Measurements from ENCODE around the gene EPB41L4B. TPM values are rescaled to one million over a fixed set of nuclear protein-coding genes. Genes with fewer than 3 reads are reported as not detected.

Gene EPB41L4B
- total RNA-seq, 1 donor from 2014 or later: 51.4 TPM

- DNase-seq (ENCODE audit: low spot score) (no peak), ATAC-seq (no peak)
These were observed 48.8 kb downstream of the EPB41L4B start for GRCh38 chr9:109272045-109272444.

- ATAC-seq (no peak), DNase-seq (ENCODE audit: low spot score) (no peak)
These were observed 49.6 kb downstream of the EPB41L4B start for GRCh38 chr9:109270971-109271925.

- DNase-seq (ENCODE audit: low spot score): no peak
- no peak for ATAC-seq
These were observed 50.4 kb downstream of the EPB41L4B start for GRCh38 chr9:109270441-109270840.

- DNase-seq (ENCODE audit: low spot score) (no peak), ATAC-seq (no peak)
These were observed 51.0 kb downstream of the EPB41L4B start for GRCh38 chr9:109269839-109270238.

- DNase-seq (ENCODE audit: low spot score) (no peak), ATAC-seq (no peak)
These were observed 51.8 kb downstream of the EPB41L4B start for GRCh38 chr9:109269081-109269480.

- no peak for ATAC-seq
- DNase-seq (ENCODE audit: low spot score): no peak
These were observed 53.3 kb downstream of the EPB41L4B start for GRCh38 chr9:109267555-109267954.

GRCh38 chr9:109264877-109265587, 55.8 kb downstream of the EPB41L4B start:
- ATAC-seq: peak; percentile 62

GRCh38 chr9:109263358-109263757, 57.5 kb downstream of the EPB41L4B start:
- ATAC-seq: no peak
- DNase-seq (ENCODE audit: low spot score): no peak

More at GRCh38 chr9:109264877-109265587, 55.8 kb downstream of the EPB41L4B start:
- DNase-seq (ENCODE audit: low spot score): no peak

- ATAC-seq (no peak), DNase-seq (ENCODE audit: low spot score) (no peak)
These were observed 62.2 kb downstream of the EPB41L4B start for GRCh38 chr9:109258481-109259302.

- DNase-seq (ENCODE audit: low spot score): no peak
- ATAC-seq: no peak
These were observed 64.5 kb downstream of the EPB41L4B start for GRCh38 chr9:109256336-109256735.

- ATAC-seq (peak; percentile 47), DNase-seq (ENCODE audit: low spot score) (peak; percentile 70)
These were observed 65.5 kb downstream of the EPB41L4B start for GRCh38 chr9:109255394-109255793.

GRCh38 chr9:109254317-109254716, 66.5 kb downstream of the EPB41L4B start:
- no peak for DNase-seq (ENCODE audit: low spot score)
- ATAC-seq: peak; percentile 8

GRCh38 chr9:109253637-109254284, 67.1 kb downstream of the EPB41L4B start:
- ATAC-seq (peak; percentile 57), DNase-seq (ENCODE audit: low spot score) (peak; percentile 85)

- ATAC-seq (no peak), DNase-seq (ENCODE audit: low spot score) (no peak)
These were observed 67.6 kb downstream of the EPB41L4B start for GRCh38 chr9:109253241-109253636.

GRCh38 chr9:109252291-109252690, 68.6 kb downstream of the EPB41L4B start:
- ATAC-seq (no peak), DNase-seq (ENCODE audit: low spot score) (no peak)

GRCh38 chr9:109251776-109252106, 69.1 kb downstream of the EPB41L4B start:
- DNase-seq (ENCODE audit: low spot score) (no peak), ATAC-seq (no peak)

GRCh38 chr9:109251080-109251775, 69.6 kb downstream of the EPB41L4B start:
- ATAC-seq (peak; percentile 20), DNase-seq (ENCODE audit: low spot score) (peak; percentile 59)

GRCh38 chr9:109250771-109251079, 70.1 kb downstream of the EPB41L4B start:
- DNase-seq (ENCODE audit: low spot score) (no peak), ATAC-seq (no peak)

GRCh38 chr9:109250311-109250741, 70.5 kb downstream of the EPB41L4B start:
- peak; percentile 55 for DNase-seq (ENCODE audit: low spot score)

GRCh38 chr9:109249615-109250014, 71.2 kb downstream of the EPB41L4B start:
- ATAC-seq (no peak), DNase-seq (ENCODE audit: low spot score) (no peak)

More at GRCh38 chr9:109250311-109250741, 70.5 kb downstream of the EPB41L4B start:
- ATAC-seq: peak; percentile 37

Measured in left lobe of liver (tissue), 2 donors.